ENCODE data around the gene RGS4.

DNA sequence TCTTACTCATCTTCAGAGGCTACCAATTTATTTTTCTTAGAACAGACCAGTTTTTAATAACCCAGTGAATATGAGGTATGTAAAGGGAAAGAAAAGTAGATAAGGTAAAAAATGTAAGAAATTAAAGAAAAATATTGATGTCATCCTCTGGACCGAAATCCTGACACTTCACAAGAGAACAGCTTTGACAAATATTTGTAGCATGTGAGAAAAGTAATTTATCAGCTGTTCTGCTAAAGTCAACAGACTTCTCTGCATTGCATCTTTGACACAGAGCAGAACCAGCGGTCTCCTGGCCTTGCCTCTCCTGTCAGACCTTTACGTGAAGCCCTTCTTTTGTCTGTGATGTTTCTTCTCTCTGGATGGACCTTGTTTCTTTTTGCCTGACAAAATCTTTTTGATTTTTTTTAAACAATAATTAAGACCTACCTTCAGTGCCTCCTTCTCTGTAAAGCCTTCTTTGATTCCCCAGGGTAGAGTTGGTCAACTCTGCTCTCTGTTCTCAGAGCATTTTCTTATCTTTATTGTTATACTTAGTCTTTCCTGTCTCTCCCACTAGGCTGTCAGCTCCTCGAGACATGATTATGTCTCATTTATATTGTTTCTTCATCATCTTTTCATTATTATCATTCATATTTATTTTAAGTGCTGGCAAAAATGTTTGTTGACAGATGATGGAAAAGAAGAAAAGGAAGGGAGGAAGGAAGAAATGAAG, 35.4 kb downstream of the RGS4 start:
- TF ChIP-seq, protein P1, sequence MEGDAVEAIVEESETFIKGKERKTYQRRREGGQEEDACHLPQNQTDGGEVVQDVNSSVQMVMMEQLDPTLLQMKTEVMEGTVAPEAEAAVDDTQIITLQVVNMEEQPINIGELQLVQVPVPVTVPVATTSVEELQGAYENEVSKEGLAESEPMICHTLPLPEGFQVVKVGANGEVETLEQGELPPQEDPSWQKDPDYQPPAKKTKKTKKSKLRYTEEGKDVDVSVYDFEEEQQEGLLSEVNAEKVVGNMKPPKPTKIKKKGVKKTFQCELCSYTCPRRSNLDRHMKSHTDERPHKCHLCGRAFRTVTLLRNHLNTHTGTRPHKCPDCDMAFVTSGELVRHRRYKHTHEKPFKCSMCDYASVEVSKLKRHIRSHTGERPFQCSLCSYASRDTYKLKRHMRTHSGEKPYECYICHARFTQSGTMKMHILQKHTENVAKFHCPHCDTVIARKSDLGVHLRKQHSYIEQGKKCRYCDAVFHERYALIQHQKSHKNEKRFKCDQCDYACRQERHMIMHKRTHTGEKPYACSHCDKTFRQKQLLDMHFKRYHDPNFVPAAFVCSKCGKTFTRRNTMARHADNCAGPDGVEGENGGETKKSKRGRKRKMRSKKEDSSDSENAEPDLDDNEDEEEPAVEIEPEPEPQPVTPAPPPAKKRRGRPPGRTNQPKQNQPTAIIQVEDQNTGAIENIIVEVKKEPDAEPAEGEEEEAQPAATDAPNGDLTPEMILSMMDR (conservative IDR thresholded peaks at IDR 0.05; ENCODE audit: low read length): no peak
- no peak for TF ChIP-seq EZH2phosphoT487 (IDR thresholded peaks at IDR 0.05; ENCODE audit: borderline replicate concordance)
